NCI-H2227 (cell line): ENCODE measurements around the gene VSIG8.
"Not testable (repeated sequence)": the region's sequence is repeated elsewhere in the genome, so short reads cannot be mapped to it uniquely, and the experiment has no call there.

Experiments used
- DNase-seq: peaks from one replicate; lab custom pipeline; 2025; ENCODE audit not compliant: unreplicated experiment; lab: John Stamatoyannopoulos, UW

The VSIG8 gene, protein sequence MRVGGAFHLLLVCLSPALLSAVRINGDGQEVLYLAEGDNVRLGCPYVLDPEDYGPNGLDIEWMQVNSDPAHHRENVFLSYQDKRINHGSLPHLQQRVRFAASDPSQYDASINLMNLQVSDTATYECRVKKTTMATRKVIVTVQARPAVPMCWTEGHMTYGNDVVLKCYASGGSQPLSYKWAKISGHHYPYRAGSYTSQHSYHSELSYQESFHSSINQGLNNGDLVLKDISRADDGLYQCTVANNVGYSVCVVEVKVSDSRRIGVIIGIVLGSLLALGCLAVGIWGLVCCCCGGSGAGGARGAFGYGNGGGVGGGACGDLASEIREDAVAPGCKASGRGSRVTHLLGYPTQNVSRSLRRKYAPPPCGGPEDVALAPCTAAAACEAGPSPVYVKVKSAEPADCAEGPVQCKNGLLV

DNA sequence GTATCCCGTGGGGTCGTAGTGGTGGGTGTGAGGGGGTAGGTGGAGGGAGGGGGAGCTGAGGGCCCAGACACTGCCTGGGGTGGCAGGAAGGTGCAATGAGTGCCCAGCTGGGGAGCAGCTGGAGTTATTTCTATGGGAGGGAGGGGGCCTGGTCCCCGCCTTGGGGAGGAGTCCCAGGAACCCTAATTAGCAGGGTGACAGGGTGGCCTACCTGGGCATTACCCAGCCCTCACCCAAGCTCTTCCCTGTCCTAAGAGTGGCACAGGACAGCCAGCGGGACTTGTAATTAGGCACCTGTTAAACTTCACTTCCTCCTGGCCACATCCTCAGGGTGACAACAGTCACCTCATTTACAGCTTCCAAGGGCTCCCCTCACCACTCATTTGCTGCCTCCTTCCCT is at the start of gene VSIG8:
Gene VSIG8, minus strand, starts transcription at position 101 of the 400 bp plus-strand sequence. CDS start 136 bp downstream, outside the sequence.
- no peak for DNase-seq

DNA sequence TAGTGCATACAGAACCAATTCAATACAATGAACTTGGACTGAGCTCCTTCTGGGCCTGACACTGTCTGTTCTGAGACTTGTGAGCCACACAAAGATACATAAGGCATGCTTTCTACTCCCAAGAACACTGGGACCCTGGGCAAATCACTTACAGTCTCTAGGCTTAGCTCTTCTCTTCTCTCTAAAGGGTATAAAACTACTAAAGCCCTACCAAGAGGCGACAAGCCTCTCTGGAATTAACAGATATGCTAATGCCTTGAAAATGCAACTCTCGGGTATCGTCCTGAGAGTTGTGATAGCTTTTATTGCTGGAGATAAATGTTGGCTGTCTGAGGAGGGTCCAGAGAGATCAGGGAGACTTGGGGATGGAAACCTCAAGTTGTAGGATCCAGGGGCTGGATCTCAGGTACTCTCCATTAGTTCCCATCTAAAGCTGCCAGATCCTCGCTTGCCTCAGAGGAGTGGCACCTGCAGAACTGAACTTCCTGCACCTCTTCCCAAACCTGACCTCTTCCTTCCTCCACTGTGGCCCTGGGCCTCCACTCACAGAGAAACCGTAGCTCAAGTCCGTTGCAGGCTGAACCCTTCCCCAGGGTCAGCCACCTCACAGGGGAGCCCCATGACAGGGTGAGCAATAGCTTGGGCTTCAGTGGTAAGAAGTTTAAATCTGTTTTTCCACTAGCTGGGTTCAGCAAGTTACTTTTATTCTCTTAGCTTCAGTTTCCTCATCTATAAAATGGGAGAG is 49.0 kb upstream of the VSIG8 start:
- no peak for DNase-seq

DNA sequence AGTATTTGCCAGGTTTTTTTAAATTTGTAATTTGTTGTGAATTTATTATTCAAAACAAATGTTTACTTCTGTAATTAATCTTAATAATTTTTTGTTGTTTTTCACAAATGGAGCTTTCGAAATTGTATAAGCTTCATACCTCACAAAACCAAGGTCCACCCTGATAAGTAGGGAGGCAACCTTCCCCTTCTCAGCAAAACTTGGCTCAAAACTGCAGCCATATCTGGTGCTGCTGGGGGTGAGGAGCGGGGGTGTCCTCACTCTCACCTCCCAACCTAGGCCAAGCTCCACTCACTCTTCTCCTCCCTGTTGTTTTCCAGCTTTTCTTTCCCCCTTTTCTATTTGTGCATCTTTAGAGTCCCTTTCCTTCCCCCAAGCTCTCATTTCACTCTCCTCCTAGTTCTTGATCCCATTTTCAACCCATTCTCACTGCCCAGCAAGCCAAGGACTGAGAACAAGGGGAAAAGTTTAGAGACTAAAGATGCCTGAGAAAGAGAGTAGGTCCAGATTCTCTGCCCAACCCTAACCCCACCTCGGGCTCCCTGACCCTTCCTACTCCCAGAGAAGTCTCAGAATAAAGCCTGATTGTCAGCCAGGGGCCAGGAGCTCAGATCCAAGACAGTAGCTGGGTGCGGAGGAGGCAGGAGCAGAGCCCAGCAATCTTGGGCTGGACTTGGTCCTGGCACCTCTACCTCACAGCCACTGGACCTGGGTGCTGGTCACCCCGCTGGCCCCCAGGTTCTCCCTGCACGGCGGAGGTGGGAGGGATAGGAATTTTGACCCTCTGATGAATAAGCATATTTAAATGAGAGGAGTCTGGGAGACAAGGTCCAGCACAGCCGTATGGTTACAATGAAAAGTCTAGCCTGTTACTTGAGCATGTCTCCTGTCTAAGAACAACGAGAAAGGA is 45.8 kb upstream of the VSIG8 start:
- DNase-seq, result no peak

DNA sequence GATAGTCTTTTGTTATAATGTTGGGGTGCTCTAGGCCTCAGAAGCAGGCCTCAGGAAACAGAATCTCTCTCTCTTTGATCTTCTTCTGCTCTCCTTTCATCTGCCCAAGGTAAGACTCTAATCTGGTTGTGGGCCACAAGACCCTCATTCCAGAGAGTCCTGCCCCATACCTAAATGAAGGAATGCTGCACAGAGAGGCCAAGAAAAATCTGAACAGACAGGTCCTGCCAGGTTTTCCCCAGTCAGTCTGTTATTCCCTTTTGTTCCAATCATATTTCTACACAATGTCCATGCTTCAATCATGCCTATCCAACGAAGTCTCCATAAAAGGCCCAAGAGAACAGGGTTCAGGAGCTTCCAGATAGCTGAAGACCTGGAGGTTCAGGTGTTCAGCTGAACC is 44.5 kb upstream of the VSIG8 start:
- no peak for DNase-seq

DNA sequence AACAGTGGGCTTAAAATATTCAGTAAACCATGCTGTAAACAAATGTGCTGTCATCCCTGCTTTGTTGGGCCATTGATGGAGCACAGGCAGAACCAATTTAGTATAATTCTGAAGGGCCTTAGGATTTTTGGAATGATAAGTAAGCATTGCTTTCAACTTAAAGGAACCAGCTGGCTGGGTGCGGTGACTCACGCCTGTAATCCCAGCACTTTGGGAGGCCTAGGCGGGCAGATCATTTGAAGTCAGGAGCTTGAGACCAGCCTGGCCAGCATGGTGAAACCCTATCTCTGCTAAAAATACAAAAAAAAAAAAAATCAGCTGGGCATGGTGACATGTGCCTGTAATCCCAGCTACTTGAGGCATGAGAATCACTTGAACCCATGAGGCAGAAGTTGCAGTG is 41.6 kb upstream of the VSIG8 start:
- not testable (repeated sequence) for DNase-seq

DNA sequence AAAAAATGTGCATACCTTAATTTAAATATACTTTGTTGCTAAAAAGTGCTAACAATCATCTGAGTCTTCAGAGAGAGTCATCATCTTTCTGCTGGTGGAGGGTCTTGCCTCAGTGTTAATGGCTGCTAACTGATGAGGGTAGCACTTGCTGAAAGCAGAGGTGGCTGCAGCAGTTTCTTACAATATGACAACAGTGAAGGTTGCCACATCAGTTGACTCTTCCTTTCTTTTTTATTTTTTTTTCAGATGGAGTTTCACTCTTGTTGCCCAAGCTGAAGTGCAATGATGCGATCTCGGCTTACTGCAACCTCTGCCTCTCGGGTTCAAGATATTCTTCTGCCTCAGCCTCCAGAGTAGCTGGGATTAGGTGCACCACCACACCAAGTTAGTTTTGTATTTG is 40.1 kb upstream of the VSIG8 start:
- no peak for DNase-seq

DNA sequence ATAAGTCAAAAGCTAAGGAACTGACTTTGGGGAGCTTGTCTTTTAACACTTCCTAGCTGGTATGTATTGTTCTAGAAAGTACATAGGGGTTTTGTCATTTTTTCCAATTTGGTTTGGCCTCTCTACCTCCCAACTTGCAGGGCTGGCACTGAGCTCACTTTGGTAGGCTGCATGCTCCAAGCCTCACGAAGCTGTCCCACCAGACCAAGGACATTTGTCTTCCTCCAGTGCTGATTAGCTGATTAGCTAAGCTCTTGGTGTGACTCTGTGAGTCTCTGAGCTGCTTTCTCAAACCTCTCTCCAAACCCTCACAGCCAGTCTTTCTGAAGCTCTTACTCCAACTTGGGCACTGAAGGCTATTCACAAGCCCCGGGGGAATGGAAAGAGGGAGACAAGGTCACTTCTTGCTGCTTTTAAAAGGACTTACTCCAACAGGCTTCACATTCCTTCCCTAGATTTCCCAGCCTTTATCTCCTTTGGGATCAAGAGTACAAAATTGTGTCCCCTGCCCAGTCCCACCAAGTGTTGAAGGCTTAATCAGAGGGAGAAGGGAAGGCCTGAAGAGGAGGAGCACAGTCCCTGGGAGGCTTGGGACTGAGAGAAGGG is 38.4 kb upstream of the VSIG8 start:
- no peak for DNase-seq

DNA sequence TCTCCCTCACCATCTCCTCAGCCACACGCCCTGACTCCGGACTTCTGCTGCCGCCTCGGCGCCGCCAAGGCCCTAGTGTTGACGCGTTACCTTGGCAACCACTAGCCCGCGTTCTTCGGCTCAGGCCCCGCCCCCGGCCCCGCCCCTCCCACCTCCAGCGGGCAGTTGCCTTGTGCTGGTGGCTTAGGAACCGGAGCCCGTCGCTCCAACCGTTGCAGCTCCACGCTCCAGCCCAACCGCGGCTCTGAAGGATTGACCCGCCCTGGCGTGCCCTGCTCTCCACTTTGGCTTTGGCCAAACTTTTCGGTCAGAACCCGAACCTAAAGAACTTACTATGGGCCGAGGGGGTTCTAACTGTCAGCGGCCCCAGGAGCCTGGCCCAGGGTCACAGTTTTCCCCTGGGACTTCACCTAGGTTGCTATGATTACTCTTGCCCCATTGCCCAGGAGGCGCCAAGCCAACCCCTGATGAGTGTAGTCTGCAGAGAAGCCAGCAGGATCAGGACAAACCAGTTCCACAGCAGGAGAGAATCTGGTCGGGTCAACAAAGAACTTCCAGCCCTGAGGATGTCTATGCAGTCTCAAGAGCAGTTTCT is 37.7 kb upstream of the VSIG8 start, which contains the start of gene CFAP45:
Gene CFAP45, minus strand, starts transcription at position 80 of the 595 bp plus-strand sequence. Its CDS starts 67 bp downstream, at position 13.
- DNase-seq, result peak; percentile 93

DNA sequence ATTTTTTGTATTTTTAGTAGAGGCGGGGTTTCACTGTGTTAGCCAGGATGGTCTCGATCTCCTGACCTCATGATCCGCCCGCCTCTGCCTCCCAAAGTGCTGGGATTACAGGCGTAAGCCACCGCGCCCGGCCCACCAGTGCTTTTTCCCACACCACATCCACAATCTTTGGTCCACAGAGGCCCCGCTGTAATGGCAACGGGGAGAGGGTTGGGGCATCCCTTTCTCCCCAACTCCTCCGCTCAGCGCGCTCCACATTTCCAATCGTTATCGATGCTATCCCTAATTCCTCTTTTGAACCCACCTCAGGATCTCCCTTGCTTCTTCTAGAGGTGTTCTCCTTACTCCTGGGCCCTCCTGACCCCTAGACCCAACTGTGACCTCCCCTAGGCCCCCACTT is 37.2 kb upstream of the VSIG8 start:
- DNase-seq, result not testable (repeated sequence)

DNA sequence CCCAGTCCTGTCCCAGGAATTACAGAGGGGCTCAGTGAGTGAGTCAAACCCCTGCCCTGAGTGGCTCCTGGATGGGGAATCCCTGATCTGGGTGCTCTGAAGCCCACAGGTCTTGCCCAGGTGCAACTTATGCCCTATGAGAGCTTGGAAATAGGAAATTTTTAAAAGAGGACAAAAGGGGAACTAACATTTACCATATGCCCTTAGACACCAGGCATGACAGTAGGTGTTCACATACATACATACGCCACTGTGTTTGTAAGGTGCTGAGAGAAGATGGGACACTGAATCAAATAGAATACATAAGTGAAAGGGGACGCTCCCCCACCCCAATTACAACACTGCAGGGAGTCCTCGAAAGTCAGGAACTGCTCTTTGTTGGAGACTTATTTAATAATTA is 36.1 kb upstream of the VSIG8 start:
- no peak for DNase-seq

DNA sequence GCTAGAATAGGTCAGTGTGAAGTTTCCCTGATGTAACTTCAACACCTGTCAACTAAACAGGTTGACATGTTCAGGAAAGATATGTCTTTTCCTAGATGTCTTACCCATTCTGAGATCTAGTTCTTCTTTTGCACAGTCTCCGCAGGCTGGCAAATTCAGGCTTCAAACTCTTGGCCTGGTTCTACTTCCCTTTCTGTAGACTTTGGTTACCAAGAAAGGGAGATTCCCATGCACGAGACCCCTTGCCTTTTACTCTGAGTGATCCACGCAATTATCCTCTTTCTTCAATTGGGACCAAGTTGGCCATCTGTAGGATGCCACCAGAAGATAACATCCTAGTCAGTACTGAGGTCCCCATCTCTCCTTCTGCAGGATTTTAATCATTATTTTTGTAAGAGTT is 35.5 kb upstream of the VSIG8 start:
- no peak for DNase-seq

DNA sequence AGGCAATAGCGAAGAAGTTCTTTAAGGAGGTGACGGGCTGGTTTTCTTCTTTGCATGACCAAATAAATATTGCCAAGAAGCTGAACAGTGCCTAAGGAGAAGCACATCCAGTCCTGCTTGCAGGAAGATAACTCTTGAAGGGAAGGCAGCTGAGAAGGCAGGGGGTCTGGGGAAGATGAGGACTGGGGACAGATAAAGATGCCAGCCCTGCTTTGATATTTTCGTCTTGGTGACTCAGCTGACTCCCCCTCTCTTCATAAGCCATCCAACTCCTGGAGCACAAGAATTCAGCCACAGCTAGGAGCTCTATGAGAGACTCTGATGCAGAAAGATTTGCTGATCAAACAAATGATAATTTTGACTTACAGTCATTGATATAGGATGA is 34.1 kb upstream of the VSIG8 start:
- no peak for DNase-seq

DNA sequence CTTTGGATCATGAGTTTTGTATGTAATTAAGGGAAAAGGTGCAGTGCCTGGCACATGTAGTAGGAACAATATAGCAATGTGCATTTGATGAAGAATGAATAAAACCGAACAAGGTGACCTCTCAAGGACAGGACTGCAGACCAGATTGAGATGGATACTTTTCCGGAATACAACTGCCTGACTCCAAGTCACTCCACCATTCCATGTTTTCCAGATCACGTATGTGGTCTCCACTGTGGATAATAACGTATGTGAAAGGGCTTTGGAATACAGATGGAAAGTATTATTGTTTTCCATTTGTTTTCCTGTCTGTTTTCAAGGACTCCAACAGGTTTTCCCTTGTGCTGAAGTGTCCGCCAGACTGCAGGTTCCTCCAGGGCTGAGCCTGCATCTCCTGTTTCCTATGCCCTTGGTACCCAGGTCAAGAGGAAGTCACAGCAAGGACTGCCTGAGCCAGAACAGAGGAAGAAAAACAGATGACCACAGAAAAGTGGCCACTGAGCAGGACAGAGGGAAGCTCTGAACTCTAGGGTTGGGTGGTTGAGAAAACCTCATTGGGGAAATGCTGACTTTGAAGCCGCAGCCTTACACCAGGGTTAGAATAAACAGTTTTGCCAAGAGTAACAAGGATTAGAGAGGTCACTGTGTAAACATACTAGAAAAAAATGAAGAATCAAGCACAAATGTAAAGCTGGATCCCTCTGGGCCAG is 33.5 kb upstream of the VSIG8 start:
- peak; percentile 69 for DNase-seq

DNA sequence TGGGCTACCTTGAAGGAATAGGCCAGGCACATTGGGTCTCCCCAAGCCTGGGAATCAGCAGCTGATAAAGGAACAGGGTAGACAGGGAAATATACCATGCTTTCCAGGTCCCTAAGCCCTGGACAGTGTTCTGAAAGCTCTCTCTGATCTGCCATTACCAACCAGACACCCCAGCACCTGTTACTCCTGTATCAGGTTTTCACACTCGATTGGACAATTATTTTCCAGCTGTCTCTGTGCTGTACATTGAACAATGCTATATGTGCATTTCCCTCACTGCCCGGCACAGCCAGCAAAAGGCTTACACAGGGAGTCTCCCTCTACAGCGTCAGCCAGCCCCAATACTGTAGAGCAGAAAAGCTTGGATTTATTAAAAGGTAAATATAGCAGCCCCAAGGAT is 32.8 kb upstream of the VSIG8 start:
- peak; percentile 56 for DNase-seq

DNA sequence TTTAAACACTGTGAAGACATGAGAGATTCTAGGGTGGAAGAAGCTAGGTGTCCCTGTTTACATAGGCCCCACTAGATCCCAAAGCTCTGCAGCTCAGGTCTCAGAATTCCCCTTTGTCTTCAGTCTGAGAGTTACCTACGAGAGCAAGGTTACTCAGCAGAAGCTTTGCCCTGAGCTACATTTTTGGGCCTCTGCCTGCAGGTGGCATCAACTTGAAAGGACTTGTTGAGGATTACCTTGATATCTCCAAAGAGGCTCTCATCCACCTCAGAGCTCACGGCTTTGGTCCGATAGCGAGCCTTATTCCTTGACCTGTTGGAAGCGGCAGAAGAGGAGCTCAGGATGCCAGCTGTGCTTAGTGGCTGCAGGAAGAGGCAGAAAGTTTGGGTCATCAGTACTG is 30.5 kb upstream of the VSIG8 start:
- no peak for DNase-seq

DNA sequence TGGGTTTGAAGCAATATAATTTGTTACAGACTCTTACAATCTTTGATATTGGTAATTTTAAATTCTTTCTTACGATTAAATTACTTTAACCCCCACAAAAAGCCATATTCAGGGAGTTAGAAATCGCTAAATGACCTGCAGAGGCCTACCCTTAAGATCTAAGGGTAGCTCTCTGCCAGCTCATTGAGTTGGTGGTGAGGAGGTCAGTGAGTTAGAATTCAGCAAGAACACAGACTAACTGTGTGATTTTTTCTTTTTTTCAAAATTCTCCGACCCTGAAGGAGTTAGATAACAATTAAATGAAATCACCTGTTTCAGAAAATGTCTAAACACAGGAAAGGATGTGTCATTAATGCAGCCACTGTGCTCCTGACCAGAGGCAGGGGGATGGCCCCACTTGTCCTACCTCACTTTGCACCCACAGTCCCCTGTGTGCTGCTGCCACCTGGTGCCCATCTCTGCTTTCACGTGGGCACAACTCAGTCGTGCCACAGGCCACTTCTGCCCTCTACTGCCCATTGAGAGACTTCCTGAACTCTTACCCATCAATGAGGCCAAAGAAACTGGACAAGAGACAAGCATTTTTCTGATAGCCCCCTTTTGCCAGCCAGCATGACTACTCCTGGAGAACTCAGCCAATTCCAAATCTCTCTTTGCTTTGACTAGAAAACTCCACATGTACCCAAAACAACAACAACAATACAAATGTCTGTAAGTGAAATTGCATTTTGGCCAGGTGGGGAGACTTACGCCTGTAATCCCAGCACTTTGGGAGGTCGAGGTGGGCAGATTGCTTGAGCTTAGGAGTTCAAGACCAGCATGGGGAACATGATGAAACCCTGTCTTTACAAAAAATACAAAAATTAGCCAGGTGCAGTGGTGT is 29.1 kb upstream of the VSIG8 start:
- peak; percentile 86 for DNase-seq

DNA sequence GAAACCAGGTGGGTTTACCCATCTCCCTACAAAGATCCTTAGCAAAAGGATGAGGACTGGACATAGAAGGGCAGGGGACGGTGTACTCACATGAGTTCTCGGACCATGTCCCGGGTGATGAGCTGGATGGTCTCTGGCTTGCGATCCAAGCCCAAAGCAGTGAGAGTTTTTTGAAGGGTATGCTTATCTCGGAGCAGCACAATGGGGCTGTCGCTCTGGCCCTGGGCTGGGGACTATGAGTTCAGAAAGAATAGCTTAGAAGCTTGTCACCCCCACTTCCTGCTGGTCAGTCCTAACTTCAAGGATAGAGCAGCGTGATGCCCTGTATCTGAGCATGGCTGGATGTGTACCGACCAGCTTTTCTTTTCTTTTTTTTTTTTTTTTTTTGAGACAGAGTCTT is 27.9 kb upstream of the VSIG8 start:
- DNase-seq, result no peak

DNA sequence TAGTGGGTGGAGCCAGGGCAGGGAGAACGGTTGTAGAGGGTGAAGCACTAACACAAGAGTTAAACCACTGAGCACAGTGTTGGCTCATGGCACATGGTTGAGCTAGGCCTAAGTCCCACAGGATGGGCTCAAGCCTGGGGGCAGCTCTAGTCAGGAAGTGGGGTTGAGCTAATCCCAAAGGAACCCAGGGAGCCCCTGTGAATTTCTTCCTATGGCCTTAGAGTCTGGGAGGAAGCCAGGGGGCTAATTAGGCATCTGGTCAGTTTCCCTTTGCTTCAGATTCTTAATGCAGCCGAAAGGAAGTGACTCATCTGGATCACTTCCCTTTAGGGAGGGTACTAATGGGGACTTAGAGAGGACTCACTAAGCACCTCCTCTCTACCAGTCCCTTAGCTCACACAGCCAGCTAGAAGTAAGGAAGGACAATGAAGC is 27.4 kb upstream of the VSIG8 start:
- no peak for DNase-seq

DNA sequence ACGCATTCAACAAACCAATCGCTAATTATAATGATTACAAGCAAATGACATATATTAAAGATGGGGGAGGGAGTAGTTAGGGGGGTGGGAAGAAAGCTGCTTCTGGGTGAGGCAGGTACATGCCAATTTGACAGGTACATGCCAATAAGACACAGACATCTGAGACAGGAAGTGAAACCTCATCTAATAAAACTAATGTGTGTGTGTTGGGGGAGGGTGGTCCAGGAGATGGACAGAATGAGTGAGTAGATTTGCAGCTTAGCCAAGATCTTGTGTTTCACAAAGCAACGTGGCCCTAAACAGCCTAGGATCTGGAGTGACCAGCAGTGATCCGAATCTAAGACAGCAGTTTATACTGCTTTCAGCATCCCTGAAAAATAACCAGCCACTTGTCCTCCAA is 26.7 kb upstream of the VSIG8 start:
- no peak for DNase-seq
